ENCODE data around the gene JOSD1. TPM values are rescaled to one million over a fixed set of nuclear protein-coding genes. Genes with fewer than 3 reads are reported as not detected.
"Not testable (repeated sequence)": the region's sequence is repeated elsewhere in the genome, so short reads cannot be mapped to it uniquely, and the experiment has no call there.

JOSD1 gene
- total RNA-seq, 3 donors from 2014 or later, result 60.5 to 80.8 (median 61.3) TPM

GRCh38 chr22:38655519-38656255 is 45.1 kb downstream of the JOSD1 start:
- no peaks in the 10 kb centered on the region for H3K9me3 ChIP-seq
- H3K27me3 ChIP-seq, result no peaks in the 10 kb centered on the region
- peak overlapping the region; percentile 88 to 98 for H3K27ac ChIP-seq
- no peaks in the 10 kb centered on the region for H3K36me3 ChIP-seq
- intact Hi-C loops (cut with DNase I; ENCODE audit: low total_unique reads), result no loop called here
- no peaks in the 10 kb centered on the region for H3K4me1 ChIP-seq
- no peak for DNase-seq (ENCODE audit: low spot score in 2 of 2)
- peak overlapping the region; percentile 73 to 100 (median 93) for H3K4me3 ChIP-seq
- TF ChIP-seq CTCF (IDR thresholded peaks at IDR 0.05) (no peak), POLR2A (IDR thresholded peaks at IDR 0.05) (no peak), POLR2AphosphoS5 (IDR thresholded peaks at IDR 0.05) (no peak)

GRCh38 chr22:38653741-38654140 is 47.0 kb downstream of the JOSD1 start:
- H3K4me1 ChIP-seq, result no peaks in the 10 kb centered on the region
- H3K27me3 ChIP-seq, result no peaks in the 10 kb centered on the region
- no peak for DNase-seq (ENCODE audit: low spot score in 2 of 2)
- no peak overlapping the region for H3K27ac ChIP-seq
- intact Hi-C loops (cut with DNase I; ENCODE audit: low total_unique reads), result no loop called here
- TF ChIP-seq CTCF (IDR thresholded peaks at IDR 0.05) (no peak), POLR2A (IDR thresholded peaks at IDR 0.05) (no peak)
- no peaks in the 10 kb centered on the region for H3K9me3 ChIP-seq
- no peak overlapping the region for H3K4me3 ChIP-seq
- no peaks in the 10 kb centered on the region for H3K36me3 ChIP-seq

GRCh38 chr22:38652859-38653258 is 47.9 kb downstream of the JOSD1 start:
- Histone ChIP-seq H3K9me3 (no peaks in the 10 kb centered on the region), H3K27ac (no peak overlapping the region), H3K27me3 (no peaks in the 10 kb centered on the region), H3K4me1 (no peaks in the 10 kb centered on the region), H3K4me3 (no peak overlapping the region), H3K36me3 (no peaks in the 10 kb centered on the region)
- DNase-seq (ENCODE audit: low spot score in 2 of 2), result no peak
- no peak for TF ChIP-seq POLR2A (IDR thresholded peaks at IDR 0.05)
- TF ChIP-seq CTCF (IDR thresholded peaks at IDR 0.05), result no peak
- TF ChIP-seq POLR2AphosphoS5 (IDR thresholded peaks at IDR 0.05), result no peak
- intact Hi-C loops (cut with DNase I; ENCODE audit: low total_unique reads), result no loop called here

GRCh38 chr22:38649841-38650522 is 50.8 kb downstream of the JOSD1 start:
- TF ChIP-seq POLR2A (IDR thresholded peaks at IDR 0.05), result no peak
- TF ChIP-seq CTCF (IDR thresholded peaks at IDR 0.05), result no peak
- no peak for TF ChIP-seq POLR2AphosphoS5 (IDR thresholded peaks at IDR 0.05)

GRCh38 chr22:38645430-38645829 is 55.3 kb downstream of the JOSD1 start:
- Histone ChIP-seq H3K27me3 (no peaks in the 10 kb centered on the region), H3K4me3 (no peak overlapping the region), H3K4me1 (no peaks in the 10 kb centered on the region), H3K9me3 (no peaks in the 10 kb centered on the region), H3K27ac (no peak overlapping the region), H3K36me3 (no peaks in the 10 kb centered on the region)
- TF ChIP-seq CTCF (IDR thresholded peaks at IDR 0.05) (no peak), POLR2AphosphoS5 (IDR thresholded peaks at IDR 0.05) (no peak), POLR2A (IDR thresholded peaks at IDR 0.05) (no peak)
- intact Hi-C loops (cut with DNase I; ENCODE audit: low total_unique reads), result no loop called here
- no peak for DNase-seq (ENCODE audit: low spot score in 2 of 2)

More at GRCh38 chr22:38649841-38650522, 50.8 kb downstream of the JOSD1 start:
- DNase-seq (ENCODE audit: low spot score in 2 of 2), result no peak
- no peaks in the 10 kb centered on the region for H3K27me3 ChIP-seq
- no peaks in the 10 kb centered on the region for H3K9me3 ChIP-seq
- H3K4me1 ChIP-seq, result no peaks in the 10 kb centered on the region
- H3K4me3 ChIP-seq, result no peak overlapping the region
- H3K27ac ChIP-seq, result no peak overlapping the region
- H3K36me3 ChIP-seq, result no peaks in the 10 kb centered on the region
- intact Hi-C loops (cut with DNase I; ENCODE audit: low total_unique reads), result no loop called here

GRCh38 chr22:38644245-38644644 is 56.5 kb downstream of the JOSD1 start:
- H3K36me3 ChIP-seq; H3K27me3 ChIP-seq; H3K27ac ChIP-seq; H3K4me3 ChIP-seq; H3K9me3 ChIP-seq; intact Hi-C loops (cut with DNase I; ENCODE audit: low total_unique reads); H3K4me1 ChIP-seq; DNase-seq (ENCODE audit: low spot score in 2 of 2): not testable (repeated sequence)

Data from breast epithelium (tissue), 4 donors.